Trophoblast cell (in vitro differentiated cells and primary cell): Measurements from ENCODE around the gene EVI5.
A peak's percentile ranks its signal among the peaks of the same experiment; 100 is the strongest.
"Not testable (repeated sequence)": the region's sequence is repeated elsewhere in the genome, so short reads cannot be mapped to it uniquely, and the experiment has no call there.

Source experiments
- DNase-seq, 2 donors: peaks; one replicate each; pipeline ENCODE4 v3.0.0-alpha.2; 2016
- H2AFZ ChIP-seq: 2 replicates; pipeline ENCODE4 v1.6.1; 2013; ENCODE audit warnings: low read length, moderate library complexity, mild to moderate bottlenecking; ENCODE audit not compliant: insufficient read depth, poor library complexity
- H2AK5ac ChIP-seq: 2 replicates; pipeline ENCODE4 v1.6.1; 2013; ENCODE audit warnings: mild to moderate bottlenecking, low read length
- H2BK120ac ChIP-seq: 2 replicates; pipeline ENCODE4 v1.6.1; 2013; ENCODE audit warnings: low read length, mild to moderate bottlenecking, moderate library complexity; ENCODE audit not compliant: insufficient read depth, poor library complexity
- H2BK12ac ChIP-seq: 2 replicates; pipeline ENCODE4 v1.6.1; 2013; ENCODE audit warnings: mild to moderate bottlenecking, low read length, moderate library complexity
- H2BK5ac ChIP-seq: 2 replicates; pipeline ENCODE4 v1.6.1; 2013; ENCODE audit warnings: low read length, low read depth, moderate library complexity, mild to moderate bottlenecking; ENCODE audit not compliant: poor library complexity
- H3K14ac ChIP-seq: 2 replicates; pipeline ENCODE4 v1.6.1; 2013; ENCODE audit warnings: mild to moderate bottlenecking, low read length
- H3K18ac ChIP-seq: 2 replicates; pipeline ENCODE4 v1.6.1; 2013; ENCODE audit warnings: mild to moderate bottlenecking, low read length
- H3K23ac ChIP-seq: 2 replicates; pipeline ENCODE4 v1.6.1; 2013; ENCODE audit warnings: low read length
- H3K27ac ChIP-seq: 2 replicates; pipeline ENCODE4 v1.5.1; 2013; ENCODE audit warnings: low read depth, mild to moderate bottlenecking, inconsistent platforms, low read length, moderate library complexity
- H3K27me3 ChIP-seq: 2 replicates; pipeline ENCODE4 v1.6.1; 2013; ENCODE audit warnings: inconsistent platforms, mild to moderate bottlenecking, low read length, moderate library complexity; ENCODE audit not compliant: insufficient read depth
- H3K36me3 ChIP-seq, 2 experiments: 1 replicate in 1 of 2; 2 replicates in 1 of 2; pipeline ENCODE4 v1.6.1; 2013; ENCODE audit warnings: low read length in 2 of 2, mild to moderate bottlenecking in 2 of 2, moderate library complexity in 1 of 2; ENCODE audit not compliant: insufficient read depth in 2 of 2, control insufficient read depth in 1 of 2
- H3K4ac ChIP-seq: 2 replicates; pipeline ENCODE4 v1.6.1; 2013; ENCODE audit warnings: low read depth, mild to moderate bottlenecking, low read length, moderate library complexity
- H3K4me1 ChIP-seq, 2 experiments: 1 replicate in 1 of 2; 2 replicates in 1 of 2; pipeline ENCODE4 v1.6.1; 2013; ENCODE audit warnings: low read length in 2 of 2, mild to moderate bottlenecking in 2 of 2, moderate library complexity in 1 of 2; ENCODE audit not compliant: insufficient read depth in 2 of 2, control insufficient read depth in 1 of 2
- H3K4me2 ChIP-seq: 2 replicates; pipeline ENCODE4 v1.6.1; 2013; ENCODE audit warnings: inconsistent platforms, mild to moderate bottlenecking, low read length, moderate library complexity
- H3K4me3 ChIP-seq: 2 replicates; pipeline ENCODE4 v1.5.1; 2013; ENCODE audit warnings: mild to moderate bottlenecking, low read depth, low read length, inconsistent platforms
- H3K79me1 ChIP-seq: one replicate; pipeline ENCODE4 v1.6.1; 2013; ENCODE audit warnings: low read length
- H3K79me2 ChIP-seq: 2 replicates; pipeline ENCODE4 v1.6.1; 2013; ENCODE audit warnings: low read length, mild to moderate bottlenecking; ENCODE audit not compliant: control insufficient read depth, insufficient read depth, poor library complexity
- H3K9ac ChIP-seq: 2 replicates; pipeline ENCODE4 v1.6.1; 2013; ENCODE audit warnings: mild to moderate bottlenecking, low read length
- H3K9me3 ChIP-seq: 2 replicates; pipeline ENCODE4 v1.6.1; 2013; ENCODE audit warnings: low read depth, mild to moderate bottlenecking, control low read depth, inconsistent platforms, low read length; ENCODE audit not compliant: insufficient read depth
- H4K12ac ChIP-seq: 2 replicates; pipeline ENCODE4 v1.6.1; 2013; ENCODE audit warnings: low read depth, mild to moderate bottlenecking, low read length, moderate library complexity
- H4K8ac ChIP-seq: 2 replicates; pipeline ENCODE4 v1.6.1; 2013; ENCODE audit warnings: low read depth, mild to moderate bottlenecking, low read length, moderate library complexity
- H4K91ac ChIP-seq: one replicate; pipeline ENCODE4 v1.6.1; 2013; ENCODE audit warnings: low read depth, mild to moderate bottlenecking, low read length, moderate library complexity
- WGBS: extraction: QIAGEN DNeasy Blood & Tissue Kit; methylation state at CpG from one replicate; pipeline ENCODE4 v1.1.7; 2013; ENCODE audit warnings: missing lambda C conversion rate; ENCODE audit not compliant: insufficient read length, insufficient coverage; ENCODE audit errors: extremely low coverage; 5-methylcytosine and 5-hydroxymethylcytosine counted together

The EVI5 gene

GRCh38 chr1:92601044-92601443 is 183.9 kb downstream of the EVI5 start:
- no peak overlapping the region for H2AK5ac ChIP-seq
- no peak overlapping the region for H3K18ac ChIP-seq
- no peaks in the 10 kb centered on the region for H3K36me3 ChIP-seq
- no CpG with 5 or more reads among the region's 2 CpGs for WGBS
- no peak overlapping the region for H2BK5ac ChIP-seq
- no peaks in the 10 kb centered on the region for H3K79me2 ChIP-seq
- H2AFZ ChIP-seq = no peak overlapping the region
- H3K4me1 ChIP-seq = no peaks in the 10 kb centered on the region
- no peaks in the 10 kb centered on the region for H3K9me3 ChIP-seq
- no peak overlapping the region for H3K27ac ChIP-seq
- H3K4ac ChIP-seq = no peak overlapping the region
- no peak overlapping the region for H3K9ac ChIP-seq
- no peak overlapping the region for H4K91ac ChIP-seq
- no peak overlapping the region for H2BK120ac ChIP-seq
- no peaks in the 10 kb centered on the region for H3K27me3 ChIP-seq
- H3K79me1 ChIP-seq = no peaks in the 10 kb centered on the region
- H3K4me2 ChIP-seq = no peak overlapping the region
- no peak overlapping the region for H3K4me3 ChIP-seq
- H4K12ac ChIP-seq = no peak overlapping the region
- no peak for DNase-seq
- no peak overlapping the region for H3K14ac ChIP-seq
- no peak overlapping the region for H3K23ac ChIP-seq
- H2BK12ac ChIP-seq = no peak overlapping the region
- H4K8ac ChIP-seq = no peak overlapping the region

DNA sequence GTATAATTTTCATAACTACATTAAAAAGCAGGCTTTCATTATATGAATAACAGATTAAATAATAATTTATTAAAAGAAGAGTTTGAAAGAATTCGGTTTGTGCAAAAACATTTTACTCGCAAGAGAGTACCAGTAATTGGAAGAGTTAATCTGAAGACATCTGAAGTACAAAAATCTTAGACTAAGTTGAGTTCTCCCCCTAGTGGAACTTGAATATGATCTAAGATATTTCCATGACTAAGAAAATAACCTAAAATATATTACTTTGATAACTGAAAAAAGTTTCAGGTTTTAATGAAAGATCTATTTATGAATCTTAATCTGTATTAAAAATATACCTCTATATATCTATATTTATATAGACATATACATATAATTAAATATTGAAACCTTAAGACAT is 185.7 kb downstream of the EVI5 start:
- H2BK5ac ChIP-seq = no peak overlapping the region
- H3K79me1 ChIP-seq = no peaks in the 10 kb centered on the region
- no peak overlapping the region for H3K9ac ChIP-seq
- no peak overlapping the region for H3K4me2 ChIP-seq
- H3K4ac ChIP-seq = no peak overlapping the region
- H3K79me2 ChIP-seq = no peaks in the 10 kb centered on the region
- H2AFZ ChIP-seq = no peak overlapping the region
- no peak overlapping the region for H3K27ac ChIP-seq
- H3K14ac ChIP-seq = no peak overlapping the region
- no peak overlapping the region for H3K23ac ChIP-seq
- H3K27me3 ChIP-seq = no peaks in the 10 kb centered on the region
- no peak overlapping the region for H2AK5ac ChIP-seq
- H3K4me1 ChIP-seq = no peaks in the 10 kb centered on the region
- no peak overlapping the region for H3K18ac ChIP-seq
- no peaks in the 10 kb centered on the region for H3K9me3 ChIP-seq
- H2BK12ac ChIP-seq = no peak overlapping the region
- no peak overlapping the region for H4K91ac ChIP-seq
- H2BK120ac ChIP-seq = no peak overlapping the region
- peak in 1 of 2 donors; percentile 48 for DNase-seq
- H3K36me3 ChIP-seq = no peaks in the 10 kb centered on the region
- no peak overlapping the region for H4K12ac ChIP-seq
- H4K8ac ChIP-seq = no peak overlapping the region
- H3K4me3 ChIP-seq = no peak overlapping the region
- no CpG with 5 or more reads among the region's 2 CpGs for WGBS

- H4K91ac ChIP-seq, H3K79me1 ChIP-seq, H3K79me2 ChIP-seq, H3K18ac ChIP-seq, H3K9ac ChIP-seq, H4K12ac ChIP-seq, H3K4ac ChIP-seq, H2AFZ ChIP-seq, H3K27ac ChIP-seq, H2AK5ac ChIP-seq, H3K27me3 ChIP-seq, H3K4me2 ChIP-seq, H3K36me3 ChIP-seq, H2BK120ac ChIP-seq, H3K4me1 ChIP-seq, DNase-seq, H3K4me3 ChIP-seq, H3K14ac ChIP-seq, H3K9me3 ChIP-seq, H4K8ac ChIP-seq, H3K23ac ChIP-seq, H2BK12ac ChIP-seq, H2BK5ac ChIP-seq: not testable (repeated sequence)
- WGBS = no CpG with 5 or more reads among the region's 9 CpGs
Measured at GRCh38 chr1:92589361-92589760, 195.5 kb downstream of the EVI5 start.

DNA sequence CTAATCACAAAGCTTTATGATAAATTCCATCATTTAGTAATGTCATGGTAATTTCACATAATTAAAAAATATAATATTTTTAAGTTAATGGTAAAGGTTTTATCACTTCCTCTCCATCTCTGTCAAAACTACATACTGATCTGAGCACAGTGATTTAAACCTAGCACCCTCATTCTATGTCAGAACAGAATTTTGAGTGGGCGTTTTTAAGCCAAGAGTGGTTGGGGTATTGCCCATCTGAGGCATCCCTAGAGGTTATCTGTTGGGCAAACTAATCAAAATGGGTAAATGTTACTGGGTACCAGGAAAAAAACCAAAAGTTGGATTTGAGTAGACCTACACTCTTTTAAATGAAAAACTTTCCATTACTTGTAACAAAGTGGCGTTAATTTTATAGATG is 197.5 kb downstream of the EVI5 start:
- H2BK12ac ChIP-seq = no peak overlapping the region
- H3K36me3 ChIP-seq = peaks cover 3 to 5% of the 10 kb centered on the region in 2 experiments
- no peak overlapping the region for H3K4me2 ChIP-seq
- no peak overlapping the region for H2AFZ ChIP-seq
- H3K79me2 ChIP-seq = no peaks in the 10 kb centered on the region
- H3K23ac ChIP-seq = no peak overlapping the region
- no peak overlapping the region for H3K18ac ChIP-seq
- no peaks in the 10 kb centered on the region for H3K4me1 ChIP-seq
- no peak overlapping the region for H3K4me3 ChIP-seq
- no peak overlapping the region for H2BK120ac ChIP-seq
- H4K91ac ChIP-seq = no peak overlapping the region
- no peaks in the 10 kb centered on the region for H3K27me3 ChIP-seq
- H4K12ac ChIP-seq = no peak overlapping the region
- no peak overlapping the region for H2BK5ac ChIP-seq
- H3K27ac ChIP-seq = no peak overlapping the region
- peaks cover 3% of the 10 kb centered on the region for H3K9me3 ChIP-seq
- no peak for DNase-seq
- H3K4ac ChIP-seq = no peak overlapping the region
- no peak overlapping the region for H2AK5ac ChIP-seq
- no peaks in the 10 kb centered on the region for H3K79me1 ChIP-seq
- no peak overlapping the region for H3K9ac ChIP-seq
- H4K8ac ChIP-seq = no peak overlapping the region
- H3K14ac ChIP-seq = no peak overlapping the region
- no CpG with 5 or more reads among the region's 2 CpGs for WGBS
